WTC11 (cell line): ENCODE measurements around the gene SNX6.
"Not testable (repeated sequence)": the region's sequence is repeated elsewhere in the genome, so short reads cannot be mapped to it uniquely, and the experiment has no call there.

Source experiments
- ATF6 ChIP-seq: sonication (generic); formaldehyde crosslinking; IDR thresholded peaks from 2 replicates; pipeline ENCODE4 v1.8.1; 2023; ENCODE audit warnings: mild to moderate bottlenecking, missing genetic modification reagents
- NFYB ChIP-seq: sonication (generic); formaldehyde crosslinking; conservative IDR thresholded peaks from 2 replicates; pipeline ENCODE4 v1.8.0; 2022; ENCODE audit warnings: low read depth, missing genetic modification reagents
- TEAD1 ChIP-seq: sonication (generic); formaldehyde crosslinking; IDR thresholded peaks from 2 replicates; pipeline ENCODE4 v1.8.0; 2022; ENCODE audit warnings: mild to moderate bottlenecking, missing genetic modification reagents
- ZNF532 ChIP-seq: fragments of 250-450 bp; sonication (Bioruptor Pico); IDR thresholded peaks from 2 replicates; pipeline ENCODE4 v1.9.0; 2021; ENCODE audit warnings: mild to moderate bottlenecking, borderline replicate concordance
- TF ChIP-seq, protein P1 (sequence below): fragments of 200-600 bp; IDR thresholded peaks from 2 replicates; pipeline ENCODE4 v1.8.0; 2022; ENCODE audit warnings: antibody characterized with exemption
- TF ChIP-seq, protein P2 (sequence below): sonication (generic); formaldehyde crosslinking; IDR thresholded peaks from 2 replicates; pipeline ENCODE4 v1.8.1; 2023; ENCODE audit warnings: mild to moderate bottlenecking, missing genetic modification reagents
- TF ChIP-seq, protein P3 (sequence below): sonication (generic); formaldehyde crosslinking; IDR thresholded peaks from 2 replicates; pipeline ENCODE4 v1.8.1; 2022; ENCODE audit warnings: low read depth, mild to moderate bottlenecking, moderate library complexity, missing genetic modification reagents, borderline replicate concordance
- TF ChIP-seq, protein P4 (sequence below): sonication (generic); formaldehyde crosslinking; IDR thresholded peaks from 2 replicates; pipeline ENCODE4 v1.8.0; 2023; ENCODE audit warnings: missing genetic modification reagents

DNA sequence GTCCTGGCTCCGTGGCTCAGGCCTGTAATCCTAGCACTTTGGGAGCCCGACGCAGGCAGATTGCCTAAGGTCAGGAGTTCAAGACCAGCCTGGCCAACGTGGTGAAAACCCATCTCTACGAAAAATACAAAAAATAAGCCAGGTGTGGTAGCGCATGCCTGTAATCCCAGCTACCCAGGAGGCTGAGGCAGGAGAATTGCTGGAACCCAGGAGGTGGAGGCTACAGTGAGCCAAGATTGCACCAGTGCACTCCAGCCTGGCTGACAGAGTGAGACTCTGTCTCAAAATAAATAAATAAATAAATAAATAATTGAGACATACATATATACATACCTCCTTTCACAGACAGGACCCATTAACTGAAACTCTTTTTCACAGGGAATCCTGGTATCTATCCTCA lies 91.9 kb downstream of the SNX6 start:
- TF ChIP-seq, protein P1, sequence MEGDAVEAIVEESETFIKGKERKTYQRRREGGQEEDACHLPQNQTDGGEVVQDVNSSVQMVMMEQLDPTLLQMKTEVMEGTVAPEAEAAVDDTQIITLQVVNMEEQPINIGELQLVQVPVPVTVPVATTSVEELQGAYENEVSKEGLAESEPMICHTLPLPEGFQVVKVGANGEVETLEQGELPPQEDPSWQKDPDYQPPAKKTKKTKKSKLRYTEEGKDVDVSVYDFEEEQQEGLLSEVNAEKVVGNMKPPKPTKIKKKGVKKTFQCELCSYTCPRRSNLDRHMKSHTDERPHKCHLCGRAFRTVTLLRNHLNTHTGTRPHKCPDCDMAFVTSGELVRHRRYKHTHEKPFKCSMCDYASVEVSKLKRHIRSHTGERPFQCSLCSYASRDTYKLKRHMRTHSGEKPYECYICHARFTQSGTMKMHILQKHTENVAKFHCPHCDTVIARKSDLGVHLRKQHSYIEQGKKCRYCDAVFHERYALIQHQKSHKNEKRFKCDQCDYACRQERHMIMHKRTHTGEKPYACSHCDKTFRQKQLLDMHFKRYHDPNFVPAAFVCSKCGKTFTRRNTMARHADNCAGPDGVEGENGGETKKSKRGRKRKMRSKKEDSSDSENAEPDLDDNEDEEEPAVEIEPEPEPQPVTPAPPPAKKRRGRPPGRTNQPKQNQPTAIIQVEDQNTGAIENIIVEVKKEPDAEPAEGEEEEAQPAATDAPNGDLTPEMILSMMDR = not testable (repeated sequence)
- TF ChIP-seq, protein P2, sequence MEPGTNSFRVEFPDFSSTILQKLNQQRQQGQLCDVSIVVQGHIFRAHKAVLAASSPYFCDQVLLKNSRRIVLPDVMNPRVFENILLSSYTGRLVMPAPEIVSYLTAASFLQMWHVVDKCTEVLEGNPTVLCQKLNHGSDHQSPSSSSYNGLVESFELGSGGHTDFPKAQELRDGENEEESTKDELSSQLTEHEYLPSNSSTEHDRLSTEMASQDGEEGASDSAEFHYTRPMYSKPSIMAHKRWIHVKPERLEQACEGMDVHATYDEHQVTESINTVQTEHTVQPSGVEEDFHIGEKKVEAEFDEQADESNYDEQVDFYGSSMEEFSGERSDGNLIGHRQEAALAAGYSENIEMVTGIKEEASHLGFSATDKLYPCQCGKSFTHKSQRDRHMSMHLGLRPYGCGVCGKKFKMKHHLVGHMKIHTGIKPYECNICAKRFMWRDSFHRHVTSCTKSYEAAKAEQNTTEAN = not testable (repeated sequence)
- TF ChIP-seq, protein P3, sequence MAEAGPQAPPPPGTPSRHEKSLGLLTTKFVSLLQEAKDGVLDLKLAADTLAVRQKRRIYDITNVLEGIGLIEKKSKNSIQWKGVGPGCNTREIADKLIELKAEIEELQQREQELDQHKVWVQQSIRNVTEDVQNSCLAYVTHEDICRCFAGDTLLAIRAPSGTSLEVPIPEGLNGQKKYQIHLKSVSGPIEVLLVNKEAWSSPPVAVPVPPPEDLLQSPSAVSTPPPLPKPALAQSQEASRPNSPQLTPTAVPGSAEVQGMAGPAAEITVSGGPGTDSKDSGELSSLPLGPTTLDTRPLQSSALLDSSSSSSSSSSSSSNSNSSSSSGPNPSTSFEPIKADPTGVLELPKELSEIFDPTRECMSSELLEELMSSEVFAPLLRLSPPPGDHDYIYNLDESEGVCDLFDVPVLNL (CRISPR knock-in tag) = not testable (repeated sequence)
- not testable (repeated sequence) for TF ChIP-seq ATF6 (CRISPR knock-in tag); TEAD1 (CRISPR knock-in tag); NFYB; ZNF532 (CRISPR knock-in tag)
- TF ChIP-seq, protein P4, sequence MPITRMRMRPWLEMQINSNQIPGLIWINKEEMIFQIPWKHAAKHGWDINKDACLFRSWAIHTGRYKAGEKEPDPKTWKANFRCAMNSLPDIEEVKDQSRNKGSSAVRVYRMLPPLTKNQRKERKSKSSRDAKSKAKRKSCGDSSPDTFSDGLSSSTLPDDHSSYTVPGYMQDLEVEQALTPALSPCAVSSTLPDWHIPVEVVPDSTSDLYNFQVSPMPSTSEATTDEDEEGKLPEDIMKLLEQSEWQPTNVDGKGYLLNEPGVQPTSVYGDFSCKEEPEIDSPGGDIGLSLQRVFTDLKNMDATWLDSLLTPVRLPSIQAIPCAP = not testable (repeated sequence)
